Neuron (in vitro differentiated cells): Measurements from ENCODE around the gene SMAD4.
"Not testable (repeated sequence)": the region's sequence is repeated elsewhere in the genome, so short reads cannot be mapped to it uniquely, and the experiment has no call there.

Experiments
- H2AFZ ChIP-seq: one replicate; pipeline ENCODE4 v1.6.1; 2013; ENCODE audit warnings: low read depth, mild to moderate bottlenecking, inconsistent platforms, low read length, moderate library complexity
- H3K27me3 ChIP-seq: one replicate; pipeline ENCODE4 v1.6.1; 2013; ENCODE audit warnings: low read length; ENCODE audit not compliant: insufficient read depth
- H3K36me3 ChIP-seq: one replicate; pipeline ENCODE4 v1.6.1; 2013; ENCODE audit warnings: low read length; ENCODE audit not compliant: insufficient read depth
- H3K4me1 ChIP-seq: one replicate; pipeline ENCODE4 v1.6.1; 2013; ENCODE audit warnings: low read length; ENCODE audit not compliant: insufficient read depth
- H3K4me3 ChIP-seq: 2 replicates; pipeline ENCODE4 v1.5.1; 2013; ENCODE audit warnings: mild to moderate bottlenecking, low read length, moderate library complexity
- H3K9me3 ChIP-seq: one replicate; pipeline ENCODE4 v1.6.1; 2013; ENCODE audit warnings: low read length

SMAD4 gene

DNA sequence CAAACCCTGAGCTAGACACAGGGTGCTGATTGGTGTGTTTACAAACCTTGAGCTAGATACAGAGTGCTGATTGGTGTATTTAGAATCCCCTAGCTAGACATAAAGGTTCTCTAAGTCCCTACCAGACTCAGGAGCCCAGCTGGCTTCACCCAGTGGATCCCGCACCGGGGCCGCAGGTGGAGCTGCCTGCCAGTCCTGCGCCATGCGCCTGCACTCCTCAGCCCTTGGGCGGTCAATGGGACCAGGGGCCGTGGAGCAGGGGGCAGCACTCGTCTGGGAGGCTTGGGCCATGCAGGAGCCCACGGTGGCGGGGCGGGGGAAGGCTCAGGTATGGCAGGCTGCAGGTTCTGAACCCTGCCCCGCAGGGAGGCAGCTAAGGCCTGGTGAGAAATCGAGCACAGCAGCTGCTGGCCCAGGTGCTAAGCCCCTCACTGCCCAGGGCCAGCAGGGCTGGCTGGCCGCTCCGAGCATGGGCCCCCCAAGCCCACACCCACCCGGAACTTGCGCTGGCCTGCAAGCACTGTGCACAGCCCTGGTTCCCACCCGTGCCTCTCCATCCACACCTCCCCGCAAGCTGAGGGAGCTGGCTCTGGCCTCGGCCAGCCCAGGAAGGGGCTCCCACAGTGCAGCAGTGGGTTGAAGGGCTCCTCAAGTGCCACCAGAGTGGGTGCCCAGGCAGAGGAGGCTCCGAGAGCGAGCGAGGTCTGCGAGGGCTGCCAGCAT, 81.8 kb downstream of the SMAD4 start:
- H3K27me3 ChIP-seq, H2AFZ ChIP-seq, H3K4me3 ChIP-seq, H3K4me1 ChIP-seq, H3K9me3 ChIP-seq, H3K36me3 ChIP-seq: not testable (repeated sequence)

DNA sequence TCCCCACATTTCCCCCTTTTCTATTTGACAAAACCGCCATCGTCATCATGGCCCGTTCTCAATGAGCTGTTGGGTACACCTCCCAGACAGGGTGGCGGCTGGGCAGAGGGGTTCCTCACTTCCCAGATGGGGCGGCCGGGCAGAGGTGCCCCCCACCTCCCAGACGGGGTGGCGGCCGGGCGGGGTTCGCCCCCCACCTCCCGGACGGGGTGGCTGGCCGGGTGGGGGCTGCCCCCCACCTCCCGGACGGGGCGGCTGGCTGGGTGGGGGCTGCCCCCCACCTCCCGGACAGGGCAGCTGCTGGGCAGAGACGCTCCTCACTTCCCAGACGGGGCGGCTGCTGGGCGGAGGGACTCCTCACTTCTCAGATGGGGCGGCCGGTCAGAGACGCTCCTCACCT, 87.0 kb downstream of the SMAD4 start:
- not testable (repeated sequence) for H3K9me3 ChIP-seq, H3K4me3 ChIP-seq, H3K4me1 ChIP-seq

DNA sequence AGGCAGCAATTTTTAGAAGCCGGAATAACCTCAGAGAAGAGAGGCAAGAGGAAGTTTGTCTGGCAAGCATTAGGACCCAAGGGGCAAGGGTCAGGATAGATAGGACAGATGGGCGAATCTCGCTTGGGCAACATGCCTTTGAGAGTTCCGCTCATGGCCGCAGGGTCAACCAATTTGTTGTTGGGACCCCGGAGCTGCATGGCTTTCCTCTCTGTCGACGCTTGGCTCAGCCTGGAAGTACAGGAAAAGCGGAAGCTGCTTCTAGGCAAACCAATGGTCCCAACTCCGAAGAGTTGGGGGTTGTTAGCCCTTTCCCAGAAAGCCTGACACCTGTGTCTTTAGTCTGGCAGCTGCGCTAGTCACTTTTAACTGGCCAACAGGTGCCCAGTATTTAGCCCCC, 89.5 kb downstream of the SMAD4 start:
- H3K36me3 ChIP-seq, H3K4me1 ChIP-seq, H3K9me3 ChIP-seq, H3K27me3 ChIP-seq, H2AFZ ChIP-seq, H3K4me3 ChIP-seq: not testable (repeated sequence)

More for the DNA sequence above, 87.0 kb downstream of the SMAD4 start:
- H3K27me3 ChIP-seq, H2AFZ ChIP-seq, H3K36me3 ChIP-seq: not testable (repeated sequence)

DNA sequence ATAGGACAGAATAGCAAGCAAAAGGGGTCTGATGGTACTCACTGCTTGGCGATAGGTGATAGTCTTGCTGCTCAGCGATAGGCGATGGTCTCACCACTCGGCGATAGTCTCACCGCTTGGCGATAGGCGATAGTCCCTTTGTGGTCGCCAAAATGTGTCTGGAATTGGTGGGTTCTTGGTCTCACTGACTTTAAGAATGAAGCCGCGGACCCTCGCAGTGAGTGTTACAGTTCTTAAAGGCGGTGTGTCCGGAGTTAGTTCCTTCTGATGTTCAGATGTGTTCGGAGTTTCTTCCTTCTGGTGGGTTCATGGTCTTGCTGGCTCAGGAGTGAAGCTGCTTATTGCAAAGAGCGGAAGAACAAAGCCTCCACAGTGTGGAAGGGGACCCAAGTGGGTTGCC, 90.0 kb downstream of the SMAD4 start:
- H3K27me3 ChIP-seq, H3K4me3 ChIP-seq, H2AFZ ChIP-seq, H3K4me1 ChIP-seq, H3K36me3 ChIP-seq, H3K9me3 ChIP-seq: not testable (repeated sequence)

DNA sequence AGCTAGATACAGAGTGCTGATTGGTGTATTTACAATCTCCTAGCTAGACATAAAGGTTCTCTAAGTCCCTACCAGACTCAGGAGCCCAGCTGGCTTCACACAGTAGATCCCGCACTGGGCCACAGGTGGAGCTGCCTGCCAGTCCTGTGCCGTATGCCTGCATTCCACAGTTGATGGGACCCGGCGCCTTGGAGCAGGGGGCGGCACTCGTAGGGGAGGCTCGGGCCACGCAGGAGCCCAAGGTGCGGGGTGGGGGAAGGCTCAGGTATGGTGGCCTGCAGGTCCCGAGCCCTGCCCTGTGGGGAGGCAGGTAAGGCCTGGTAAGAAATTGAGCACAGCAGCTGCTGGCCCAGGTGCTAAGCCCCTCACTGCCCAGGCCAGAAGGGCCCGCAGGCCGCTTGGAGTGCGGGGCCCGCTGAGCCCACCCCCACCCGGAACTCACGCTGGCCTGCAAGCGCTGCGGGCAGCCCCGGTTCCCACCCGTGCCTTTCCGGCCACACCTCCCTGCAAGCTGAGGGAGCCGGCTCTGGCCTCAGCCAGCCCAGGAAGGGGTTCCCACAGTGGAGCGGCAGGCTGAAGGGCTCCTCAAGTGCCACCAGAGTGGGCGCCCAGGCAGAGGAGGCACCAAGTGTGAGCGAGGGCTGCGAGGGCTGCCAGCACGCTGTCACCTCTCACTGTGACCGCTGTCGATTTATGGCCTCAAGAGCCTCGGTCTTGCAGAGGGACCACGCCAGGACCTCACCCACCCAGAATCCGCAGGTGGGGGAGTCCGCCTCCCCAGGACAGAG, 91.0 kb downstream of the SMAD4 start:
- peaks cover 4% of the 10 kb centered on the region for H3K9me3 ChIP-seq
- no peaks in the 10 kb centered on the region for H3K27me3 ChIP-seq
- no peaks in the 10 kb centered on the region for H3K4me1 ChIP-seq
- H3K36me3 ChIP-seq = no peaks in the 10 kb centered on the region
- no peak overlapping the region for H2AFZ ChIP-seq
- no peak overlapping the region for H3K4me3 ChIP-seq

DNA sequence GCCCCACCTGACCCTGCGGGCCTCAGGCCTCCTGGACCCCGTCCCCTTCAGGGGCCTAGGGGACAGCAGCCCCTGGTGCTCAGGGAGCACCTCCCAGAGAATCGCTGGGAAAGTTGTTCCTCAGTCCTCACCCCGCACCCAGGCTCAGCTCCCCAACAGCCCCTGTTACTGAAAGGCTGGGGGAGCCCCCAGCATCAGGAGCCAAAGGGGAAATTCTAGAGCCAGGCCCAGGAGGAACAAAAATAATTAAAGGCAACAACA, 91.5 kb downstream of the SMAD4 start:
- Histone ChIP-seq H3K4me3 (no peak overlapping the region), H3K9me3 (peaks cover 4% of the 10 kb centered on the region), H3K27me3 (no peaks in the 10 kb centered on the region), H3K36me3 (no peaks in the 10 kb centered on the region), H3K4me1 (no peaks in the 10 kb centered on the region), H2AFZ (no peak overlapping the region)

DNA sequence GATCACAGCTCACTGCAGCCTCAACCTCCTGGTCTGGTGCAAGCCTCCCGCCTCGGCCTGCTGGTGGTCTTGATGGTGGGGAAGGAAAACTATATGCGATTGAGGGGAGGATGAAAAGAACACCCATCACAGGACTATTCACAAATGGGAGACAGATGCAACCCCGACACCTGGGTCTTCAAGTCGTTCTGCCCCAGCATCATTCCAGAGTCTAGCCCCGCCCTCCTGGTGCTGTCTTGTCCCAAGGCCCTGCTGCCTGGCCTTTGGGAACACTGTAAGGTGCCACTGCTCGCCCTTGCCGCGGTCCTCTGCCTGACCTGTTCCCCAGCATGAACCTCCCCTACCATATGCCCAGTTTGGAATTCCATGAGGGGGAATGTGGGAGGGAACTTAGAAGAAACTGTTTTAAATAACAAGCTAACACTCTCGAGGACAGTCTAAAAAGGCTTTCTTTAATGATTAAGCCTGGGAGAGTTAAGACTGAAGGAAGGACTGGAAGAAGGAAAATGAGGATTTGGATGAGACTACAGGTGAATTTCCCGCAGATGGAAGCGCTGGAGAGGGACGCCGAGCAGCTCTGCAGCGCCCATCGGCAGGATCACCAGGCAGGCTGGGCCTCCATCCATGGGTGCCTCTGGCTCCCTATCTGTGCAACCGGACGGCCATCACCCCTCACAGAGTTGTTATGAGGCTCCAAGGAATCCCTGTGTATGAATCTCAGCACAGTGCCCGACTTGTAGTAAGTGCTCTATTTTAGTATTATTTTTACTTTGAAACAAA, 92.4 kb downstream of the SMAD4 start:
- H3K36me3 ChIP-seq = no peaks in the 10 kb centered on the region
- H2AFZ ChIP-seq = no peak overlapping the region
- peaks cover 4% of the 10 kb centered on the region for H3K9me3 ChIP-seq
- no peaks in the 10 kb centered on the region for H3K4me1 ChIP-seq
- no peaks in the 10 kb centered on the region for H3K27me3 ChIP-seq
- H3K4me3 ChIP-seq = no peak overlapping the region

DNA sequence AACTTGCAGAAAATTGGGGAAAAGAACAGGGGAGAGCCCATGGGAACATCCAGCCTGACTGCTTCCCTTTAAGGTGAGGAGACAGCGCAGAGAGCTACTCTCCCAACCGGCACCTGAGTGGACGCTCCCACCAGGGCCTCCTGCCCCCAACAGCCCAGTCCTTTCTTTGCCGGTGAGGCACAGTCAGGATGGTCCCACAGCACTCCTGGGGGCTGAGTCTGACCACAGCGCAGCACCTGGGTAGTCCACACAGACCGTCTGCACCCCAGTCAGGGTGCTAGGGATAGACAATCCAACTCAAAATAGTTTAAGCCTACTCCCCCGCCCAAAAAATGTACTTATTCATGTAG, 93.0 kb downstream of the SMAD4 start:
- no peaks in the 10 kb centered on the region for H3K27me3 ChIP-seq
- H2AFZ ChIP-seq = no peak overlapping the region
- H3K4me3 ChIP-seq = no peak overlapping the region
- no peaks in the 10 kb centered on the region for H3K36me3 ChIP-seq
- no peaks in the 10 kb centered on the region for H3K9me3 ChIP-seq
- no peaks in the 10 kb centered on the region for H3K4me1 ChIP-seq

DNA sequence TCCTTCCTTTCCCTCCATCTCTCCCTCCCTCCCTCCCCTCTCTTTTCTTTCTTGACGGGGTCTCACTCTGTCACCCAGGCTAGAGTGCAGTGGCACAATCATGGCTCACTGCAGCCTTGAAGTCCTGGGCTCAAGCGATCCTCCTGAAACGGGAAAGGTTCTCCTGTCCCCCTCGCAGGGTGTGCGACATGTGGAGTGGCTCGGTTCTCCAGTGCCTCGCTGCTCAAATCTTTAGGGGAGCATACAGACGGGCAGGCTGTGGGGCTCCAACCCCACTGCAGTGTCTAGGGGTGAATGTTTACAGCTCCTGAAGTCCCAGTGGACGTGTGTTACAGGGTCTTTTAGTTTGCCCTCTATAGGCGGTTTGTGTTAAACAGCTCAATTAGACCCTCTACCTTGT, 93.5 kb downstream of the SMAD4 start:
- no peaks in the 10 kb centered on the region for H3K4me1 ChIP-seq
- H3K36me3 ChIP-seq = no peaks in the 10 kb centered on the region
- H3K27me3 ChIP-seq = no peaks in the 10 kb centered on the region
- H3K4me3 ChIP-seq = no peak overlapping the region
- no peaks in the 10 kb centered on the region for H3K9me3 ChIP-seq
- H2AFZ ChIP-seq = no peak overlapping the region

DNA sequence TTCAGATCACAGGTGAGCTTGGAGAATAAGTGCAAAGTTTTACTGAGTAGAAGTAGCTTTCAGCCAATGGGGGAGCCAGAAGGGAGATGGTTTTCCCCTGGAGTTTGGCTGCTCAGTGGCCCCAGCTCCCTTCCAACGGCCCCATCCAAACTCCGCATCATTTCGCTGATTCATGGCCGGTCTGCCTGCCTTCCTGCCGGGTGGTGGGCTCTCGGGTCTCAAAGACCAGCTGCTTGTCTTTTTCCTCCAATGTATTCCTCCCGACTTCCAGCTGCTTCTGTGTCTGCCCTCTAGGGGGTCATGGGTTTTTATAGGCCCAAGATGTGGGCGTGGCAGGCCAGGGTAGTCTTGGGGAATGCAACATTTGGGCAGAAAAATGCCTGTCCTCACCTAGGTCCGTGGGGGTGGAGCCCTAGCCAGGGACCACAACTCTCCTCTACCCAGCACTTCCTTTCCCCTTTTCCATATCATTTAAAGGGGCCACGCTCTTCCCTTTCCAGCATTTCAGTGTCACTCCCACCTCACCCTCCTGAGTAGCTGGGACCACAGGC, 94.0 kb downstream of the SMAD4 start:
- H2AFZ ChIP-seq = no peak overlapping the region
- H3K36me3 ChIP-seq = no peaks in the 10 kb centered on the region
- H3K4me3 ChIP-seq = no peak overlapping the region
- no peaks in the 10 kb centered on the region for H3K9me3 ChIP-seq
- H3K4me1 ChIP-seq = no peaks in the 10 kb centered on the region
- no peaks in the 10 kb centered on the region for H3K27me3 ChIP-seq

DNA sequence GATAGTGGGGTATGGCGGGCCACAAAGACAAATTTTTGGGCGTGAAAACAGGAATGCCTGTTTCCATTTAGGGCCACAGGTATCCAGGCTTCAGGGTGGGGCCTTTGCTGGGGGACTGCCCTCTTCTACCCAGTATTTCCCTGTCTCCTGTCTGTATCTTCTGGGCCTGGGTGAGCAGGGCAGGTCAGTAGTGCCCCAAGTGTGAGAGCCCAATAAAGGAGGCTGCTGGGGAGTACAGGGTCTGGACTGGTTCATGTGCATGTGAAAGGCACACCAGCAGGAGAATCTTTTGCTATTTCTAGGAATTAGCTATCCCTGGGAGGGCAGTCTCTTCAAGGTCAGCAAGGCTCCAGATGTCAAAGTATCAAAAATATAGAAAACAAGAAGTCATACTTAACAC, 96.0 kb downstream of the SMAD4 start:
- no peaks in the 10 kb centered on the region for H3K27me3 ChIP-seq
- H3K4me1 ChIP-seq = no peaks in the 10 kb centered on the region
- no peaks in the 10 kb centered on the region for H3K9me3 ChIP-seq
- no peaks in the 10 kb centered on the region for H3K36me3 ChIP-seq
- no peak overlapping the region for H3K4me3 ChIP-seq
- no peak overlapping the region for H2AFZ ChIP-seq

DNA sequence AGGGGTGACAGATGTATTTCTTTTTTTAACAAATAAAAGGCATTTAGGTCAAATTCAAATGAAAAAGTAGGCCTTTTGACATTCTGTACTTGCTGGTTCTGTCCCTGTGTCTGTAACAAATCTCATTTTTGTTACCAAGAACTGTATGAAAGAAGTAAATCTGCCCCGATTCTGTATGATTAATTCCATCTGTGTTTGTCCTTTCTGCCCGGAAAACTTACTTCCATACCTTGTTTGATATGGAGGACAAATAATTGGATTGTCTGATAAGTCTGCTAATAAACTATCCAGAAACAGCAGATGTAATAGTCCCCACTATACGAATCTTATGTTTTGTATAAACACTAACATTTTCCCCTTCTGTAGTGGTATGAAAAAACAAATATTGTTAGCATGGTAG, 97.7 kb downstream of the SMAD4 start:
- Histone ChIP-seq H3K36me3 (no peaks in the 10 kb centered on the region), H2AFZ (no peak overlapping the region), H3K9me3 (no peaks in the 10 kb centered on the region), H3K4me1 (no peaks in the 10 kb centered on the region), H3K27me3 (no peaks in the 10 kb centered on the region), H3K4me3 (no peak overlapping the region)

DNA sequence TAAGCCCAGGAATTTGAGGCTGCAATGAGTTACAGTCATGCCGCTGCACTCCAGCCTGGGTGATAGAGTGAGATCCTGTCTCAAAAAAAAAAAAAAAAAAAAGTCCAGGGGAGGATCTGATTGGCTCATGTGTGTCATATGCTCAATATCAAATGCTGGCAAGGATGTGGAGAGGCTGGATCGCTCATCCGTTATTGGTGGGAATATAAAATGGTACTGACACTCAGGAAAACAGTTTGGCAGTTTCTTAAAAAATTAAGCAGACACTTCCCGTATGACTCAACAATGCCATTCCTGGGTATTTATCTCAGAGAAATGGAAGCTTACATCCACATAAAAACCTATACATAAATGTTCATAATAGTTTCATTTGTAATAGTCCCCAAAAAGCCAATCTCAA, 98.5 kb downstream of the SMAD4 start:
- no peaks in the 10 kb centered on the region for H3K27me3 ChIP-seq

More for the DNA sequence above, 98.5 kb downstream of the SMAD4 start:
- H3K9me3 ChIP-seq = no peaks in the 10 kb centered on the region
- H3K4me1 ChIP-seq = no peaks in the 10 kb centered on the region
- no peak overlapping the region for H2AFZ ChIP-seq
- no peaks in the 10 kb centered on the region for H3K36me3 ChIP-seq
- H3K4me3 ChIP-seq = no peak overlapping the region
